DMS79 (cell line): ENCODE data around the gene UBE4B.
"Not testable (repeated sequence)": the region's sequence is repeated elsewhere in the genome, so short reads cannot be mapped to it uniquely, and the experiment has no call there.

ENCODE experiments used
- DNase-seq: peaks from one replicate; lab custom pipeline; 2025; lab: John Stamatoyannopoulos, UW

UBE4B gene

GRCh38 chr1:10210841-10211804, 178.4 kb downstream of the UBE4B start:
- DNase-seq = peak; percentile 57

DNA sequence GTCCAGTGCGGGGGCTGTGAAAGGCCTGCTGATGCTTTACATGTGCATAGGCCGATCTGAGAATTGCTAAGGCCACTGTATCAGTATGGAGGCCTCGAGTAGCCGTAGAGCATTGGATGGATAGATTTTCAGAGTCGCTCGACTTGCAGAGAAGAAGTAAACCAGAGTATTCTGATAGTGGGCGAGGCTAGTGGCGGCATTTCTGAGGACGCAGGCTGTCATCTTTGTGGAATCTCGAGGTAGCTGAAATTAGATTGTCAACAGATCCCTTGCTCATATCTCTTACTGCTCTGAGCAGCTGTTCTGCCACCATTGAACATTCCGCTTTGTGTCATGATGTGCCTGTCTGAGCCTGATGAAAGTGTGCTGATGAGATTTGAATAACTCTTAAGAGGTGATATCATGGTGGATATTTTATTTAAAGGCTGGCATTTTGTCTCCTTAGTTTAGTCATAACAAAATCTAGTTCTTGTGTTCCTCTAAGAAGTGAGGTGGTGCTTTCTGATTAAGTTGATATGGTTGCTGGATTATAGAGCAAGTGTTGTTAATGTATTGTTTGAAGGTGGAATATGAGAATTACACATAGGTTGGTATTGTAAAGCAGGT, 179.2 kb downstream of the UBE4B start:
- peak; percentile 28 for DNase-seq

DNA sequence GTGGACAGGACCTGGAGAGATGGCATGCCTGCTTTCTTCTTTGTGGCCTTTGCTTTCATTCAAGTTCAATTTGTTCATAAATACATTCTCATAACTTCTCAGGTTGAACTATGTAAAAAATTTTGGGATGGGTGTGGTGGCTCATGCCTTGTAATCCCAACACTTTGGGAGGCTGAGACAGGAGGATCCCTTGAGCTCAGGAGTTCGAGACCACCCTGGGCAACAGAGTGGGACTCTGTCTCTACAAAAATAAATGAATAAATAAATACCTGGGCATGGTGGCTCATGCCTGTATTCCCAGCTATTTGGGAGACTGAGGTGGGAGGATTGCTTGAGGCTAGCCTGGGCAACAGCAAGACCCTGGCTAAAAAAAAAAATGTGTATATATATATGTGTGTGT, 179.7 kb downstream of the UBE4B start:
- DNase-seq = no peak

- DNase-seq = no peak
Measured at GRCh38 chr1:10213186-10213705, 180.5 kb downstream of the UBE4B start.

DNA sequence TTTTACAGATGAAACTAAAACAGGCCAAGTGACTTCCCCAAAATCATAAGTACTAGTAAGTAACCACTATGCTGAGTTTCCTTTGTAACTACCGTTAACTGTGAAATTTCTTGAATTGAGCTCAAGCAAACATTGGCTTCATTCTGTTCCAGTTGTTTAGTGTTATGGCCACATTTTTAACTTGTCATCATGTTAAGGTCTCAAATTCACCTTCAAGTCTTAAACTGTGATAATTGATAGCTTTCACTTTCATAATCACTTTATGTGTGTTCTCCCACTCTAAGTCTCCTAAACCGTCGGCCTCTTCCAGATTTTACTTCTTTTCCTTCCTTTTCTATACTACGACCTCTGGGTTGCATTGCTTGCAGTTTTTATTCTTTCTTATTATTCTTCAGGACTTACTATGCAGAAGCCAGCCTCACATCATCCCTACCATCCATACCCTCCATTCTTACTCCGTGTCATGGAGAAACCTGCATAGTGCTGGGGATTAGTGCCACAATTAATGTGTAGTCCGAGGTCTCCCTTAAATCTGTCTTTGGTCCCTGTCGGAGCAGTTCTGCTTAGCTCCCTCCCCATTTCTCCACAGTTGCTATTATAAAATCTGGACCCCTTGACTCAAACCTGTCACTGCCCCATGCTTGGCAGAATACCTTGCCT, 183.5 kb downstream of the UBE4B start:
- DNase-seq = no peak

GRCh38 chr1:10217748-10218441, 185.1 kb downstream of the UBE4B start:
- no peak for DNase-seq

DNA sequence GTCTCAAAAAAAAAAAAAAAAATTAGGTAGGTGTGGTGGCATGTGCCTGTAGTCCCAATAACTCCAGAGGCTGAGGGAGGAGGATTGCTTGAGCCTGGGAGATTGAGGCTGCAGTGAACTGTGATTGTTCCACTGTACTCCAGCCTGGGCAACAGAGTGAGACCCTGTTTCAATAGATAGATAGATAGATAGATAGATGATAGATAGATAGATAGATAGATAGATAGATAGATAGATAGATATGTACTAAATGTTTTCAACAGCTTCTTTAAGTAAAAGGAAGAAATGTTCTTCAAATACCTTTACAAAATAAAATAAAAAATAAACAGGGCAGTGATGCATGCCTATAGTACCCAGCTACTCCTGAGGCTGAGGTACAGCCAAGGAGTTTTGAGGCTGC, 187.4 kb downstream of the UBE4B start:
- DNase-seq = no peak

DNA sequence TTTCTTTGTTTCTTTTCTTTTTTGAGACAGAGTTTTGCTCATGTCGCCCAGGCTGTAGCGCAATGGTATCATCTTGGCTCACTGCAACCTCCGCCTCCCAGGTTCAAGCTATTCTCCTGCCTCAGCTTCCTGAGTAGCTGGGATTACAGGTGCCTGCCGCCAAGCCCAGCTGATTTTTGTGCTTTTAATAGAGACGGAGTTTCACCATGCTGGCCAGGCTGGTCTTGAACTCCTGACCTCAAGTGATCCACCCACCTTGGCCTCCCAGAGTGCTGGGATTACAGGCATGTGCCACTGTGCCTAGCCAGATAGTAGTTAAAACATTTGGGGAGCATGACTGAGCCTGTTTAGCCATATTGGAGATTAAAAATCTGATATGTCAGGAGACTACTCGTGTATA, 187.9 kb downstream of the UBE4B start:
- not testable (repeated sequence) for DNase-seq

DNA sequence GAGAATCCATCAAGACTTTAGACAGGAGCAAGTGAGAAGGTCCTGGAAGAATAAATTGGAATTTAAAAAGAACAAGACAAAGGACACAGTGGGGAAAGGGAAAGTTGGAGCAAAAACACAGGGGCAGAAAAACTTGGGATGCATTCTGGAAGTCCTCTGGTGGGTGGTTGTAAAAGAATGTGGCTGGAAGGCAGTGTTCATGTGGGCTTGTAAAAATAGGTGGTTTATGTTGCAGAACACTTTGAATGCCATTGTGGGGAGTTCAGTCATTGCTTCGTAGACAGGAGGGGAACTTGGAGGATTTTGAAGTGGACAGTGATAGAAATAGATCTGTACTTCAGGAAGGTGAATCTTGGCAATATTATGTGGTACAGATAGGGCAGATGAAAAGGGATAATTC, 192.8 kb downstream of the UBE4B start:
- no peak for DNase-seq

DNA sequence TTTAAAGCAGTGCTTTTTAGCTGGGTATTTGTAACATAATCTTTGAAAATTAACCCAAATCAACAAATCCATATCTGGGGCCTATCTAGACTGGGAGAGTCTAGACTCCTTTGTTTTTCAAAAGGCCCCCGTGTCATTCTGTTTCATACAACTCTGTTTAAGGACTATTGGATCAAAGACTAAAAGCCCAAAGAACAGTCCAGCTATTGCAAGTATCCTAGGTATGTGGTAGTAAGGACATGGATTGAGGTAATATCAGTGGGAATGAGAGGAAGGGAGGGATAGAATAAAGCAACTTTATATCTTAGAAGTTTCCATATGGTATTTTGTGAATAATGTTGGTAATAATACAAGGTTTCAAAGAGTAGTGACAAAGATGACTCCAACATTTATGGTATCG, 195.8 kb downstream of the UBE4B start:
- DNase-seq = no peak

GRCh38 chr1:10229903-10230302, 197.1 kb downstream of the UBE4B start:
- DNase-seq = no peak
